GM18867 (cell line): ENCODE results near the gene MAP3K8.

ENCODE experiments used
- ATAC-seq: cut with Tn5 transposase; IDR thresholded peaks from one replicate; pipeline ENCODE4 v1.9.1; 2021; ENCODE audit warnings: mild to moderate bottlenecking, moderate library complexity; ENCODE audit not compliant: unreplicated experiment

Gene MAP3K8

DNA sequence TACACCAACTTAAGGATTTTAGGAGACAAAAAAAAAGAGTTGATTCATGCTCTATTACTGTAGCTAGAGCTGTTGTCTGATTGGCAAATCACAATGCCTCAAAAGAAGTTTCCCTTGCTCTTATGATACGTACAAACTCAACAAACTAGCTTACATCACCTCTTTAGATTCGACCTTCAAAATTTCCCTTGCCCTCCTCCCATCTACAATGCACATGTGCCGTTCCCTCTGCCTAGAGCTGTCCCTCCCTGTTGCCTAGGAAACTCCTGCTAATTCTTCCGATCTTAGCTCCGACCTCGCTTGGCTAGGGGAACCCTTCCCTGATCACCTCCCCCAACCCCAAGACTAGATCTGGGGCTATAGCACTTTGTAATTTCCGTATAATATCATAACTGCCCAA is 55.4 kb downstream of the MAP3K8 start:
- ATAC-seq = no peak

DNA sequence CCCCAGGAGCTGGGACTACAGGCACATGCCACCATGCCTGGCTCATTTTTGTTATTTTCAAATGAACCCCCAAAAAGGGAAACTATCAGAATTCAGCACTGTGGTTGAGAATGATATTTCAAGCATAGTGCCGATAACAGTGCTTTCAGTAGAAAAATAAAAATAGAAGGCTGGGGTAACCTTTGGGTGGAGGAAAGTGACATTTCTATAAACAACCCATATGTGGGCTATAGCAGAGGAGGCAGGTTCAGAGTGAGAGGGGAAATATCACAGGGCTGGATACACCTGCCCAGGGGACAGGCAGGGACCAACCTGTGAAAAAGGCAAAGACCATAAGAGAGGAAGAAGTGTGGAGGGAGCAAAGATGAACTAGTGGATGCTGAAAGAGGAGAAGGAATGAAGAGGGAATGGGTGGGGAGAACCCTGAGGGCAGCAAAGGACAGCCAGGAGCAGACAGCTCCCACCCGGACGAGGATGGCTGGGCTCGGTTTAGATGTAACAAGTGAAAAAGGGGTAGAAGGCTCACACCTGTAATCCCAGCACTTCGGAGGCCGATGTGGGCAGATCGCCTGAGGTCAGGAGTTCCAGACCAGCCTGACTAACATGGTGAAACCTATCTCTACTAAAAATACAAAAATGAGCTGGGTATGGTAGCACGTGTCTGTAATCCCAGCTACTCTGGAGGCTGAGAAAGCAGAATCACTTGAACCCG is 56.5 kb downstream of the MAP3K8 start:
- peak; percentile 44 for ATAC-seq

DNA sequence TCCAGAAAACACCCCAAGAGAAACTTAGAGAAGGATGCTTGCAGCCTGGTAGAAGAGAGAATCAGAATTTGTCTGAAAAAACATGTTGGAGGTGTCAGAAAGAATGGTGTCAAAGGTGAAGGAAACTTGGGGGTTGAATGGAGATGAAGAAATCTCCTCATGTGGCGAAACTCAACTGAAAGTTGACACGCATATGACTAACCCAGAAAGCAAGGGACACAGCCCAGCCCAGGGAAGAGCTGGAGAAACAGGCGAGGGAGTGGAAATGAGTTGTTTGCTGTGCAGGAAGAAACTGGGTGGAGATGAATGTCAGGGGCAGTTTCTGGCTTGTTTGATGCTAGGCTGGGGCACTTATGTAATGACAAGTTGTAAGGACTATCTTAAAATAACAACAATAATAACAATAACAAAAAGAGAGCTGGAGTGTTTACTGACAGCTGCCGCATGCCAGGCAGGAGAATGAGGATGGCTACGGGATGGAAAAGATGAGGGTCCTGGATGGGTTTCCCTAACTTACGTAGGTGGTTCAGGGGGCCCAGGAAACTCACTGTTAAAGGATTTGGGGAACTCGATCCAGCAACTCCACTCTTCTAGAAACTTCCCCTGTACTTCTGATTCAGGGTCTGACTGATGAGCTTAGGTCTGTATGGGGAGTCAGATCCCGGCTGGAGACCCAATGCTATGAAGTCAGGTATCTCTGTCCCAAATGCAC is 57.4 kb downstream of the MAP3K8 start:
- no peak for ATAC-seq

GRCh38 chr10:30491916-30492515 is 58.0 kb downstream of the MAP3K8 start:
- no peak for ATAC-seq

DNA sequence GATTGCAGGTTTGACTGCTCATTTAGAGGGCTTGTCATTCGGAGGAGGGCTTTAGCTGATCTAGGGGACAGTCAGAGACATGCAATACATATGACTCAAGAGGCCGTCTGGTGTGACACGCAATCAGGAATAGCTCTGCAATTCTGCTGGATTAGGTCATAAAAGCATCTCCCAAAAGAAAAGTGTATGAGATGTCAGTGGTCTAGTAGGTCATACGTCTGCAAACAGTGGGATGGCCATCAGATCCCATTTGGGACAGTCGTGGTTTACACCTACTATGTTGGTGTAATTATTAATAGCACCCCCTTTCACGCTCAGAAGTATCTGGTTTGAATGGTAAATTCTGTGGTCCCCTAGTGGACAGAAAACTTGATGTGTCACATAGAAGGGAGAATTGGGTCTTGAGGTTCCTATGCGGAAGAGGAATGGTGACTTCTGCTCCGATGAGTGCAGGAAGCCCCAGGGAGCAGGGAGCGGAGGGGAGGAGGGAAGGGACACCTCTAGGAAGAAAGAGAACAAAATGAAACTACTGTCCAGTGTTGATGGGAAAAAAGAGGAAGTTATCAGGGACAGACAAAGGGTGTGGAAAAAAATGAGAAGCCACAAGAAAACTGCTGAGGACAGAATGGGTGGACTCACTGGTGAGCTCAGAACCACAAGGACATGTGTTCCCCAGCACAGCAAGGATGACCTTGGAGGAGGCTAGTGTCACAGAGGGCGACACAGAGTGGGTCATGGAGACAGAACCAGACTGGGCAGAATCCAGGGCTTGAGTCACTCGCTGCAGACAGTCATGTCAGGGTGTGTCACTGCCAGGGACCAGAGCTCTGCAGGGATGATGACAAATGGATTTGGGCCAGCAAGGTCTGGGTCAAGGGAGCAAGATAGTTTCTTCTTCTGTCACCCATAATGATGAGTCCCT is 59.9 kb downstream of the MAP3K8 start:
- peak; percentile 48 for ATAC-seq

GRCh38 chr10:30494558-30494957 is 60.6 kb downstream of the MAP3K8 start:
- no peak for ATAC-seq

DNA sequence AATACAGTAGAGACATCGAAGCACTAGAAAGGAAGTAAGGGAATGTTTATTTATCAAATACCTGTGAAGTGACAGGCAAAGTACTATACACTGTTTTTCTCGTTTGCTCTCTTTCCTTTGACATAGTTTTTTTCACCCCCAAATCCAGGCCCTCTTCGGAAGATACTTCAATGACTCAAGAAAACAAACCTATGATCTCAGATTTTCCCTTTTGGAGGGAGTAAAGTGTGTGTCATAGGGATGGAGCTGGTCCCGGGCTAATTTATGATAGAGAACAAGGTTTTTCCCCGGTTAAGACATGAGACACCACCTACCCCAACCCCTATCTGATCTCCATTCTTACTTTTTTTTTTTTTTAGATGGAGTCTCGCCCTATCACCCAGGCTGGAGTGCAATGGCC is 61.7 kb downstream of the MAP3K8 start:
- no peak for ATAC-seq

DNA sequence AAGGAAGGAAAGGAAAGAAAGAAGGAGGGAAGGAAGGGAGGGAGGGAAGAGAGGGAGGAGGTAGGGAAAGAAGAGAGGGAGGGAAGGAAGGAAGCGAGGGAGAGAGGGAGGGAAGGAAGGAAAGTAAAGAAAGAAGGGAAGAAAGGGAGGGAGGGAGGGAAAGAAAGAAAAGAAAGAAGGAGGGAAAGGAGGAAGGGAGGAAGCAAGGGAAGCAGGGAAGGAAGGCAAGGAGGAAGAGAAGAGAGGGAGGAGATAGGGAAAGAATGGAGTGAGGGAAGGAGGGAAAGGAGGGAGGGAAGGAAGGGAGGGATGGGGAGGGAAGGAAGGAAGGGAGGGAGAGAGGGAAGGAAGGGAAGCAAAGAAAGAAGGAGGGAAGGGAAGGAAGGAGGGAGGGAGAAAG is 65.8 kb downstream of the MAP3K8 start:
- ATAC-seq = no peak

DNA sequence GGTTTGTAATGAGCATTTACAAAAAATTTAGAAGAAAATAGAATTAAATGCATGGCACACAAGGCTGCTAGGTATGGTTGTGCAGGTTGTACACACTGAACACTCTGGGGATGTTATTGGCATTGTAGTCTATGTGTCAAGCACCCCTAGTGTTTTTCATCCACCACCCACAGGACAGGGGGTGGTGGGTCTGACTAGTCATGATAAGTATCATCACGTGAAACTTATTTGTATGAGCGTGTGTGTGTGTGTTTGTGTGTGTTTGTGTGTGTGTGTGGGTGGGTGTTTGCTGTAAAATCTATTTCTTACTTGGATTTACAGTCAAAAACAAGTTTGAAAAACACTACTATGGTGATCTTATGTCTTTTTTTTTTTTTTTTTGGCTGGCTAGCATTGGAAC is 66.5 kb downstream of the MAP3K8 start:
- ATAC-seq = no peak

GRCh38 chr10:30500963-30501504 is 67.0 kb downstream of the MAP3K8 start:
- ATAC-seq = no peak

GRCh38 chr10:30502266-30503060 is 68.5 kb downstream of the MAP3K8 start:
- ATAC-seq = peak; percentile 80

DNA sequence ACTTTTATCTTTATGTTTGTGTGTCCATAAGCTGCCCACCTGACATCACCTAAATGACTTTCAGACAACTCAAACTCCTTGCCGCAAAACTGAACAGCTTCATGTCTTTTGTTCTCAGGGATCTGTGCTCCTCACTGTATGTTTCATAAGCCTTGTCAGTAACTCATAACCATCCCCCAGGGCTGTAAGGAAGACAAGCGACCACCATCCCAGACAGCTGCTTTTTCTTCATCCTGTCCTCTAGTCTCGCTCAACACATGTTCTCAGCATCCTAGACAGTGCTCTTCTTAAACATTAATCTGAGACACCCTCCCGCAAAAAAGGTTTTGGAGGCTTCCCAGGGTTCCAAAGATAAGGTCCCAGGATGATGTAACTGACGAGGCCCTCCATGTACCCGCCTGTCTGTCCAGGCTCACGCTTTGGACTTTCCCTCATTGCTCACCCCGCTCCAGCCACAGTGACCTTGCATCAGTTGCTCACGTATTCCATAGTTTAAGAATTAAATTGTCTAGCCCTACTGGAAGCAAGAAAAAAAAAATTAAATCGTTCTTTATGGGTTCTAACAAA is 69.8 kb downstream of the MAP3K8 start:
- ATAC-seq = no peak

DNA sequence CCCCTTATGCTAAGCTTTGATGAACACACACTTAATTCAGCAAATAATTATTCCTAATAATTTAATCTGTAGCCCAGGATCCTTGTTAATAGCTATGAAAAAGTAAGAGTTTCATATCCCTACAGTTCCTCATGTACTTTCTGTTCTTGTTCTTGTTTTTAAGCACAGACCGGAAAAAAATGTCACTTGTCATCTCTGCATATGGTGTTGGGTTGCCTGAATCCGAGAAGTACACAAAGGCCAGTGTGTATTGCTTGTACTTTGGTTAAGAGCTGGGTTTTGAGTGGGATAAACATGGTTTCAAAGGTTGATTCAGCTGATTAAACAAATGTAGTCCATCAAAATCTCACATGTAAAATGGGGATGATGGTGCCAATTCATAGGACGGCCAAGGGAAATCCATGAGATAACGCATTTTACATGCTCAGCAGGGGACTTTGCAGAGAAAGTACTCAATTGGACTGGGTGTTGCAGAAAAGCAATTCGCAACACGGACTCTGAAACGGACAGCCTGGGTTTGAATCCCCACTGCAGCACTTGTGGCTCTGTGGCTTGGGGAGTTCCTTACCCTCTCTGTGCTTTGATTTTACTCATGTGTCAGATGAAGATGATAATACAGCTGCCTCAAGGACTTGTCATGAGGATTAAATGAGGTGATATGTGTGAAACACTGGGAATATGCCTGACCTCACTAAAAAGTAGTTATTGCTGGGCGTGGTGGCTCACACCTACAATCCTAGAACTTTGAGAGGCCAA is 71.7 kb downstream of the MAP3K8 start:
- peak; percentile 33 for ATAC-seq

DNA sequence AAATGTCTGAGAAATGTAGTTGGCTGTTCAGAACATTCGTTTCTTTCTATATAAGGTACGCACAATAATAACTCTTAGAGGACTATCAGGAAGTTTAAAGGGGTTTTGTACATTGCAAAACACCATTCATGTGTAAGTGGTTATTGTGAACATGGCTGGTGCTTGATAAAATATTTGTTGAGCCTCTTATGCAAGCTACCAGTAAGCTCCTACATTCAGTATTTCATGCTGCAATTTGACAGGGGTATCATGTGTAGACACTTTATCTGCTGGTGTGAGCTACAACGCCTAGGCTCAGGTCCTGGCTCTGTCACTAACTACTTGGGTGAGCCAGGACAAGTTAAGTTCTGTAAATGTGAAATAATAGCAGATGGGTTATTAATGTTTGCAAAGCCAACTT is 75.5 kb downstream of the MAP3K8 start:
- no peak for ATAC-seq

GRCh38 chr10:30510184-30510931 is 76.4 kb downstream of the MAP3K8 start:
- peak; percentile 82 for ATAC-seq

- peak; percentile 45 for ATAC-seq
Observed at GRCh38 chr10:30510932-30511700, 77.1 kb downstream of the MAP3K8 start.
